ENCODE data around the gene CLCNKA.
"Not testable (repeated sequence)": the region's sequence is repeated elsewhere in the genome, so short reads cannot be mapped to it uniquely, and the experiment has no call there.

The CLCNKA gene

GRCh38 chr1:16018749-16019643 lies 2.8 kb upstream of the CLCNKA start:
- no peak for DNase-seq

- DNase-seq = no peak
These were observed 2.1 kb upstream of the CLCNKA start for GRCh38 chr1:16019644-16020277.

GRCh38 chr1:16020325-16020724 lies 1.5 kb upstream of the CLCNKA start:
- DNase-seq = no peak

GRCh38 chr1:16020878-16021277 lies 958 bp upstream of the CLCNKA start:
- DNase-seq = not testable (repeated sequence)

- DNase-seq = no peak
These were observed 557 bp downstream of the CLCNKA start for GRCh38 chr1:16022393-16022792.

GRCh38 chr1:16023050-16023653 lies 1.3 kb downstream of the CLCNKA start:
- no peak for DNase-seq

GRCh38 chr1:16026302-16026701 lies 4.5 kb downstream of the CLCNKA start:
- not testable (repeated sequence) for DNase-seq

GRCh38 chr1:16026723-16027484 lies 5.1 kb downstream of the CLCNKA start:
- DNase-seq = no peak

GRCh38 chr1:16028237-16029002 lies 6.6 kb downstream of the CLCNKA start:
- DNase-seq = no peak

- not testable (repeated sequence) for DNase-seq
These were observed 7.1 kb downstream of the CLCNKA start for GRCh38 chr1:16029003-16029268.

GRCh38 chr1:16029288-16029687 lies 7.5 kb downstream of the CLCNKA start:
- no peak for DNase-seq

GRCh38 chr1:16031551-16031950 lies 9.7 kb downstream of the CLCNKA start:
- DNase-seq = no peak

GRCh38 chr1:16032388-16033102 lies 10.7 kb downstream of the CLCNKA start:
- no peak for DNase-seq

GRCh38 chr1:16033103-16033632 lies 11.3 kb downstream of the CLCNKA start:
- not testable (repeated sequence) for DNase-seq

- DNase-seq = not testable (repeated sequence)
These were observed 14.6 kb downstream of the CLCNKA start for GRCh38 chr1:16036461-16036860.

GRCh38 chr1:16038620-16038912 lies 16.7 kb downstream of the CLCNKA start:
- no peak for DNase-seq

GRCh38 chr1:16039871-16040270 lies 18.0 kb downstream of the CLCNKA start:
- DNase-seq = not testable (repeated sequence)

GRCh38 chr1:16041200-16041599 lies 19.4 kb downstream of the CLCNKA start:
- no peak for DNase-seq

- DNase-seq = no peak
These were observed 20.3 kb downstream of the CLCNKA start for GRCh38 chr1:16042096-16042495.

- DNase-seq = not testable (repeated sequence)
These were observed 20.8 kb downstream of the CLCNKA start for GRCh38 chr1:16042654-16043053.

GRCh38 chr1:16043521-16043920 lies 21.7 kb downstream of the CLCNKA start, which contains the start of gene CLCNKB:
TSS of gene CLCNKB (plus strand) at chr1:16043782. CDS start at chr1:16044493, 711 bp downstream.
- DNase-seq = no peak

GRCh38 chr1:16043950-16044349 lies 22.1 kb downstream of the CLCNKA start:
- no peak for DNase-seq
